Tibial artery (tissue), 4 donors: Measurements from ENCODE around the gene USP49.

Source experiments
- DNase-seq, 2 donors: peaks; one replicate each; pipeline ENCODE4 v3.0.0-alpha.2; 2019
- H3K27ac ChIP-seq, 2 donors: fragments of 200-600 bp; sonication (generic) in 1 of 2; 1 replicate in 1 of 2; 2 replicates in 1 of 2; pipeline ENCODE4 v1.5.1; 2018 to 2019; ENCODE audit warnings: mild to moderate bottlenecking in 1 of 2
- H3K27me3 ChIP-seq, 2 donors: fragments of 200-600 bp; sonication (generic) in 1 of 2; one replicate each; pipeline versions ENCODE4 v1.5.1 to v1.6.0; 2016 to 2019
- H3K36me3 ChIP-seq, 3 donors: fragments of 200-600 bp; sonication (generic) in 2 of 3; one replicate each; pipeline ENCODE4 v1.5.1; 2016 to 2019; ENCODE audit warnings: mild to moderate bottlenecking in 2 of 3
- H3K4me1 ChIP-seq, 4 donors: fragments of 200-600 bp; sonication (generic) in 2 of 4; 1 replicate in 3 of 4; 2 replicates in 1 of 4; pipeline ENCODE4 v1.5.1; 2016 to 2019
- H3K4me3 ChIP-seq, 2 donors: fragments of 200-600 bp; sonication (generic) in 1 of 2; 1 replicate in 1 of 2; 2 replicates in 1 of 2; pipeline ENCODE4 v1.5.1; 2018 to 2019; ENCODE audit warnings: mild to moderate bottlenecking in 2 of 2
- H3K9me3 ChIP-seq, 3 donors: fragments of 200-600 bp; sonication (generic) in 1 of 3; one replicate each; pipeline ENCODE4 v1.5.1; 2016 to 2019
- intact Hi-C: fragments of 100-400 bp; cut with DNase I; formaldehyde crosslinking; loops from one replicate; pipeline ENCODE4 v1.15.0; 2023; ENCODE audit warnings: low total_unique reads
- TF ChIP-seq, protein P1 (sequence below), 2 experiments: fragments of 200-600 bp in 1 of 2; fragments of 450-650 bp in 1 of 2; IDR thresholded peaks; one replicate each; pipeline ENCODE4 v1.5.1; 2017 to 2019; ENCODE audit warnings: antibody characterized with exemption in 2 of 2, mild to moderate bottlenecking in 1 of 2, moderate library complexity in 1 of 2

Gene USP49

DNA sequence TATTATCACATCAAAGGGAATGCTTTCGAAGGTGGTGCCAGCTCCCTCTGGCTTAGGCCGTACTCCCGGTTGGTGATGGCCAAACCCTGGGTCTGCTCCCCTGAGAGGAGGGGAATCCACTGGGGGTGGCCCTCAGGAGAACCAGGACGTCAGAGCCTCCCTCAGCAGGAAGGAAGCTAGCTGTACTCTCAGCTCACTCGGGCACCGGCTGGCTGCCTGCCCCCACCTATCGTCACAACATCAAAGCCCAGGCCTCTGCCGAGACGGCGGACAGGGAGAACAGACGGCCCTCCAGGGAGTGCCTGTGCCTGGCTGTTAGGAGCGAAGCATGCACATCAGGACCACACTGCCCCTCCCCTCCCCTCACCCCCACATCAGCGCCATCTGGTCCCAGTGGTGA, 138.8 kb downstream of the USP49 start:
- H3K27me3 ChIP-seq, result no peaks in the 10 kb centered on the region
- H3K9me3 ChIP-seq, result no peaks in the 10 kb centered on the region
- H3K4me1 ChIP-seq, result no peaks in the 10 kb centered on the region
- TF ChIP-seq, protein P1, sequence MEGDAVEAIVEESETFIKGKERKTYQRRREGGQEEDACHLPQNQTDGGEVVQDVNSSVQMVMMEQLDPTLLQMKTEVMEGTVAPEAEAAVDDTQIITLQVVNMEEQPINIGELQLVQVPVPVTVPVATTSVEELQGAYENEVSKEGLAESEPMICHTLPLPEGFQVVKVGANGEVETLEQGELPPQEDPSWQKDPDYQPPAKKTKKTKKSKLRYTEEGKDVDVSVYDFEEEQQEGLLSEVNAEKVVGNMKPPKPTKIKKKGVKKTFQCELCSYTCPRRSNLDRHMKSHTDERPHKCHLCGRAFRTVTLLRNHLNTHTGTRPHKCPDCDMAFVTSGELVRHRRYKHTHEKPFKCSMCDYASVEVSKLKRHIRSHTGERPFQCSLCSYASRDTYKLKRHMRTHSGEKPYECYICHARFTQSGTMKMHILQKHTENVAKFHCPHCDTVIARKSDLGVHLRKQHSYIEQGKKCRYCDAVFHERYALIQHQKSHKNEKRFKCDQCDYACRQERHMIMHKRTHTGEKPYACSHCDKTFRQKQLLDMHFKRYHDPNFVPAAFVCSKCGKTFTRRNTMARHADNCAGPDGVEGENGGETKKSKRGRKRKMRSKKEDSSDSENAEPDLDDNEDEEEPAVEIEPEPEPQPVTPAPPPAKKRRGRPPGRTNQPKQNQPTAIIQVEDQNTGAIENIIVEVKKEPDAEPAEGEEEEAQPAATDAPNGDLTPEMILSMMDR (IDR thresholded peaks at IDR 0.05), result no peak
- H3K4me3 ChIP-seq, result no peak overlapping the region
- no peaks in the 10 kb centered on the region for H3K36me3 ChIP-seq
- intact Hi-C loops, result no loop called here
- no peak for DNase-seq
- H3K27ac ChIP-seq, result no peak overlapping the region

DNA sequence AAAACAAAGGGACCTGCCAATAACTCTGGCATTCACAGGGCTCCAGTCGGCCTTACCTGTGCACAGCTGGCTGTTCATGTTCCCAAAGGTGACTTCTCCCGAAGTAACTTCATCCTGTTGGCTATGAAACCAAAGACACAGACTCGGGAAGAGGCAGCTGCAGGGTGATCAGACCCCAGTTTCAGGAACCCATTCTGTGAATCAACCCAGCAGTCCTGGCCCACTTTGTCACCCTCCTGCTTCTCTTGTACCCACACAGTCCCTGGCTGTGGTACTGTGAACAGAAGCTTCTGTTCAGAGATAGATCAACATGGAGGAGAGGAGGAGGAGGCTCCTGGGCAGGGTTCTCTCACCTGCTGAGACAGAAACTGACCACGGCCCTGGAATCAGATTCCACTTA, 139.3 kb downstream of the USP49 start:
- TF ChIP-seq, protein P1 (IDR thresholded peaks at IDR 0.05), result no peak
- no peak overlapping the region for H3K27ac ChIP-seq
- no peaks in the 10 kb centered on the region for H3K9me3 ChIP-seq
- no peak for DNase-seq
- H3K4me3 ChIP-seq, result no peak overlapping the region
- intact Hi-C loops, result no loop called here
- H3K4me1 ChIP-seq, result no peaks in the 10 kb centered on the region
- H3K27me3 ChIP-seq, result no peaks in the 10 kb centered on the region
- no peaks in the 10 kb centered on the region for H3K36me3 ChIP-seq

DNA sequence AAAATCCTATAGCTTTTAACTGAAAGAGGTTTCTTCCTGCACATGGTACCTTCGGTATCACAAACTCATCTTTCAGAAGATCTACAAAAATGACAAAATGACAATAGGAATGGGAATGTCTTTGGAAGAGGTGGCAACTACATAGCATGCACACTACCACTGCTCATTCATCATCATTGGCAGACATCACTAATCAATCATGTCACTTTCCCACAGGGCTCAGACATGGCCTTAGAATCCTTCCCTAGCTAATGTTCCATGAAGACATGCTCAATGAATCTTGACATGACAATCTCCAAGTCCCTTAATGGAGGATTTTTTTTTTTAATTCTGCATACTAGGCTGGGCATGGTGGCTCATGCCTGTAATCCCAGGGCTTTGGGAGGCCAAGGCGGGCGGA, 144.8 kb downstream of the USP49 start:
- Histone ChIP-seq H3K27ac (no peak overlapping the region), H3K9me3 (no peaks in the 10 kb centered on the region), H3K27me3 (no peaks in the 10 kb centered on the region), H3K36me3 (no peaks in the 10 kb centered on the region), H3K4me1 (no peaks in the 10 kb centered on the region), H3K4me3 (no peak overlapping the region)
- intact Hi-C loops, result no loop called here
- DNase-seq, result no peak
- TF ChIP-seq, protein P1 (IDR thresholded peaks at IDR 0.05), result no peak

GRCh38 chr6:41748542-41748941, 146.6 kb downstream of the USP49 start:
- TF ChIP-seq, protein P1 (IDR thresholded peaks at IDR 0.05), result no peak
- no peaks in the 10 kb centered on the region for H3K4me1 ChIP-seq
- H3K36me3 ChIP-seq, result no peaks in the 10 kb centered on the region
- intact Hi-C loops, result no loop called here
- H3K27ac ChIP-seq, result no peak overlapping the region
- H3K4me3 ChIP-seq, result no peak overlapping the region
- H3K9me3 ChIP-seq, result no peaks in the 10 kb centered on the region
- DNase-seq, result no peak
- no peaks in the 10 kb centered on the region for H3K27me3 ChIP-seq

- no peak overlapping the region for H3K4me3 ChIP-seq
- TF ChIP-seq, protein P1 (IDR thresholded peaks at IDR 0.05), result no peak
- H3K36me3 ChIP-seq, result no peaks in the 10 kb centered on the region
- no peak for DNase-seq
- no peaks in the 10 kb centered on the region for H3K4me1 ChIP-seq
- no peak overlapping the region for H3K27ac ChIP-seq
- intact Hi-C loops, result no loop called here
- no peaks in the 10 kb centered on the region for H3K9me3 ChIP-seq
- H3K27me3 ChIP-seq, result no peaks in the 10 kb centered on the region
Measured at GRCh38 chr6:41748102-41748477, 147.1 kb downstream of the USP49 start.
